HG03442 (cell line): ENCODE data around the gene PRSS8.
A peak's percentile ranks its signal among the peaks of the same experiment; 100 is the strongest.
"Not testable (repeated sequence)": the region's sequence is repeated elsewhere in the genome, so short reads cannot be mapped to it uniquely, and the experiment has no call there.

ENCODE experiments used
- ATAC-seq: cut with Tn5 transposase; IDR thresholded peaks from one replicate; pipeline ENCODE4 v1.9.1; 2021; ENCODE audit warnings: mild to moderate bottlenecking, moderate library complexity; ENCODE audit not compliant: unreplicated experiment

The PRSS8 gene

GRCh38 chr16:31135535-31136286 lies at the start of gene PRSS8:
PRSS8 (minus strand) TSS chr16:31135727; CDS start chr16:31135498, 229 bp downstream.
- no peak for ATAC-seq

DNA sequence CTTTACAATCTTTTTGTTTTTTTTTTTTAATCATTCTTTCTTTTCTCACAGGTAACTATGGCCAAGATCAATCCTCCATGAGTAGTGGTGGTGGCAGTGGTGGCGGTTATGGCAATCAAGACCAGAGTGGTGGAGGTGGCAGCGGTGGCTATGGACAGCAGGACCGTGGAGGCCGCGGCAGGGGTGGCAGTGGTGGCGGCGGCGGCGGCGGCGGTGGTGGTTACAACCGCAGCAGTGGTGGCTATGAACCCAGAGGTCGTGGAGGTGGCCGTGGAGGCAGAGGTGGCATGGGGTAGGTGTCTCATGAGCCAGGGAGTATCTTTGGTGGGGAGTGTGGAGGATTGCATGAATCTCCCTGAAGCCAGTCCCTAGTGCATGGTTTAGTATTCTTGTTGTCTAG lies 49.4 kb upstream of the PRSS8 start:
- no peak for ATAC-seq

GRCh38 chr16:31183432-31184428 lies 48.2 kb upstream of the PRSS8 start:
- ATAC-seq: no peak

DNA sequence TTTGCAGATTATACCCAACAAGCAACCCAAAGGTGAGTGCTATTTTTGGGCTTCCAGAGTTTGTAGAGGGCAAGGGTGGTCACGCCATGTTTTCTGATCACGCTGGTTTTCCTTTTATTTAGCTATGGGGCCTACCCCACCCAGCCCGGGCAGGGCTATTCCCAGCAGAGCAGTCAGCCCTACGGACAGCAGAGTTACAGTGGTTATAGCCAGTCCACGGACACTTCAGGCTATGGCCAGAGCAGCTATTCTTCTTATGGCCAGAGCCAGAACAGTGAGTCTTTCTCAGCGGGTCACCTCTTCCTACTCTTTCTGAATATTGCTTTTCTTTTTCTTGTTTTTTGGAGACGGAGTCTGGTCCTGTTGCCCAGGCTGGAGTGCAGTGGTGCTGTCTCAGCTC lies 46.9 kb upstream of the PRSS8 start:
- no peak for ATAC-seq

DNA sequence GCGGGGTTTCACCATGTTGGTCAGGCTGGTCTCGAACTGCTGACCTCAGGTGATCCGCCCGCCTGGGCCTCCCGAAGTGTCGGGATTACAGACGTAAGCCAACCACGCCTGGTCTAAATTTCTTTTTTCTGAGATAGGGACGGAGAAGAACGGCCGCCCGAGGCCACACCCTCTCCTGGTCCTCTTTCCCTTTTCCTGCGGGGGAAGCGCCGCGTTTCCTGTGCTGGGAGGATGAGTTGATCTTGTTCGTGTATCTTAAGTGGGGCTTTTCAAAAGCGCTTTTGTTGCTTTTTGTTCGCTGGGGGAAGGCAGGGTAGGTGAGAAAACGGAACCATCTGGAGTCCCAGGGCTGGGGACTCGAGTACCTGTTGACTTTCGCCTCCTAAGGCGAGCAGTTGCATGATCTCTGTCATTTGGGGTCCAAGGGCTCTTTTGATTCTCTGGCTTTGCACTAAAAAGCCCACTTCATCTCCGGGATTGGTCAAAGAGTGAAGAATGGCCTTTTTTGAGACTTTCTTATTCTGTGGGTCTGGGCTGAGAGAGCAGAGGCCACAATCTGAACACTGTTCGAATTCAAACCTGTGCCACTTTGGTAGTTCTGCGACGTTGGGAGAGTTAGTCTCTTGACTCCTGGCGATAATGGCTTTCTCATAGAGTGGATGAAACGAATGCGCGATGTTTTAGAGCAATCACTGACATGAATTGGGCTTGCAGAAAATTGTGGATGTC lies 45.7 kb upstream of the PRSS8 start:
- ATAC-seq: no peak

DNA sequence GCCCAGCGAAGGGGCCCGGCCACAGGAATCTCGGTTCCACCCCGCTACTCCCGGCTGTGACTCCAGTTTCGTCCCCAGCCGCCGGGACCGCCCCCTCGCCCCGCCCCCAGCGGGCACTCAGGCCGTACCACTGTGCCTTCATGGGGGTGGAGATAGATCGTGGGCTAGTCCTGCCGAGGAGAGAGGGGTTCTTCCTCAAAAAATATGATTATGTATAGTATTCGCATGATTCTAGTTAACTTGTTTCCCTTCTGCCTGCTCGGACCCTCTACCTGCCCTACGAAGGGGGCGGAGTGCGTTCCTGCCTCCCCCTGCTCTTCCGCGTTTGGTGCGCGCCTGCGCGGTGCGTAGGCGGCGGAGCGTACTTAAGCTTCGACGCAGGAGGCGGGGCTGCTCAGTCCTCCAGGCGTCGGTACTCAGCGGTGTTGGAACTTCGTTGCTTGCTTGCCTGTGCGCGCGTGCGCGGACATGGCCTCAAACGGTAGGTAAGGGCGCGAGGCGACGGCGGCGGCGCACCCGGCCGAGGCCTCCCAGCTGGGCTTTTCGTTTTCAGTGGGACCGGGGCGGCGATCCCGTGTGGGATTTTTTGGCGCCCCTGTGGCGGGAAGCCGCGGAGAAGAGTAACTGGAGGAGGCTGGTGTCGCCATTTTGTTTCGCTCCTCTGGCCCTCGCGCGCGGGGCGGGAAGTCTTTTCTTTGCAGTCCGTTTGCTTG lies 44.4 kb upstream of the PRSS8 start, which contains the start of gene FUS:
Gene FUS (plus strand): TSS at position 393 of the 713 bp plus-strand sequence. CDS start 76 bp downstream, at position 469.
- ATAC-seq: peak; percentile 42

GRCh38 chr16:31179219-31179746 lies 43.8 kb upstream of the PRSS8 start:
- ATAC-seq: no peak

DNA sequence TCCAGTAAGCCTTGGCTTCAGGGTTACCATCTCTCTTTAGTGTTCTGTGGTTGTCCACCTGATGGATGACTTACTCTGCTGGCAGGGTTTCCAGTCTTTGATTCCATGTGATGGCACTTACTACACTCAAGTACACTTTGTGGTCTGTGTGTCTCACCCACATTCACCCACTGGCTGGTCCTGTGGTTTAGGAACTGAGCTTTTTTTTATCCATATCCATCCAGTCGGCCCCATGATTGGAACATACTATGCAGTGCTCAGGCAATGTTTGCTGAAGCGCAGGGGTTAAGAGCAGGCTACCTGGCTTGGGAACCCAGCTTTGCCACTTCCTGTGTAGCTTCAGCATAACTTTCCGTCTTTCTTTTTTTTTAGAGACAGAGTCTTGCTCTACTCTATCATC lies 41.6 kb upstream of the PRSS8 start:
- no peak for ATAC-seq

DNA sequence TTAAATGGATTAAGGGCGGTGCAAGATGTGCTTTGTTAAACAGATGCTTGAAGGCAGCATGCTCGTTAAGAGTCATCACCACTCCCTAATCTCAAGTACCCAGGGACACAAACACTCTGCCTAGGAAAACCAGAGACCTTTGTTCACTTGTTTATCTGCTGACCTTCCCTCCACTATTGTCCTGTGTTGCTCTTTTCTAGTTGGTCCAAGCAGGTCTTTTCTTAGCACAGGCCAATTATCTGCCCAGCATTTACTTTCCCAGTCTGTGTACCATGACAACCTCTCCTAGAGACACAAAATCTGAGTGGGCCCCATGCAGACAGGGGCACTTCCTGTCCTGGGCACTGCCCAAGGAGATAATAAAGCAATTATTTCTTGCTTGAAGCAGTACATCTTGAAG lies 34.5 kb upstream of the PRSS8 start:
- ATAC-seq: not testable (repeated sequence)

DNA sequence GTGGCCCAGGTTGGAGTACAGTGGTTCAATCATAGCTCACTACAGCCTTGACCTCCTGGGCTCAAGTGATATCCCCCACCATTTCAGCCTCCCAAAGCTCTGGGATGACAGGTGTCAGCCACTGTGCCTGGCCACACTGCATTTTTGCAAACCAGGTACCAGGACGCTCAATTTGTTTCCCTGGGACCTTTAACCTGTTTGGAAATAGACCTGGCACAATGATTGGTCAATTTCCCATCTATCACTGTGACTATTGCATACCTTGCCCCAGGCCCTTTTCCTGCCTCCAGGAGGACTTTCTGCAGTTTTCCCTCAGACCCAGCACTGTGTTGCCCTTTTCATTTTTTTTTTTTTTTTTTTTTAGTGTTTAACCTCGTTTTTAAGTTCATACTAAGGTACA lies 33.3 kb upstream of the PRSS8 start:
- ATAC-seq: no peak

DNA sequence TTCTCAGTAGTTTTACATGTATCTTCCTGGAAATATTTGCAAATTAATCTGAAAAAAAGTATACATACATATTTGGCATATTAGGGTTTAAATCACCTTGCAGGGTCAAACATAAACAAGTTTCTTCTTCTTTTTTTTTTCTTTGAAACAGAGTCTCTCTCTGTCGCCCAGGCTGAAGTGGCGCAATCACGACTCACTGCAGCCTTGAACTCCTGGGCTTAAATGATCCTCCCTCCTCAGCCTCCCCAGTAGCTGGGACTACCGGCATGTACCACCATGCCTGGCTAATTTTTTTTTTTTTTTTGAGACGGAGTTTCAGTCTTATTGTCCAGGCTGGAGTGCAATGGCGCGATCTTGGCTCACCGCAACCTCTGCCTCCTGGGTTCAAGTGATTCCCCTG lies 31.8 kb upstream of the PRSS8 start:
- no peak for ATAC-seq

- no peak for ATAC-seq
These were observed 21.6 kb upstream of the PRSS8 start for GRCh38 chr16:31157136-31157535.

DNA sequence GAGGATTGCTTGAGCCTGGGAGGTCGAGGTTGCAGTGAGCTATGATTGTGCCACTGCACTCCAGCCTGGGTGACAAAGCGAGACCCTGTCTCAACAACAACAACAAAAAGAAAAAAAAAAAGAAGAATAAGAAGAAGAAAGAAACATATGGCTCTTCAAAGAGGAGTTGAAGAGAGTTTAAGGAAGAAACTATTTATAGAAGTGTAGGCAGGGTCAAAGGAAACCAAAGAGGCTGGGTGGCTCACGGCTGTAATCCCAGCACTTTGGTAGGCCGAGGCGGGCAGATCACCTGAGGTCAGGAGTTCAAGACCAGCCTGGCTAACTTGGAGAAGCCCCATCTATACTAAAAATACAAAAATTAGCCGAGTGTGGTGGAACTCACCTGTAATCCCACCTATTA lies 15.4 kb upstream of the PRSS8 start:
- ATAC-seq: not testable (repeated sequence)

- ATAC-seq: no peak
These were observed 14.7 kb upstream of the PRSS8 start, which contains the start of gene PRSS36 for GRCh38 chr16:31149894-31150890. PRSS36 (minus strand) TSS chr16:31150066; CDS start chr16:31150035, 31 bp downstream.

GRCh38 chr16:31149332-31149731 lies 13.8 kb upstream of the PRSS8 start:
- no peak for ATAC-seq

GRCh38 chr16:31148896-31149295 lies 13.4 kb upstream of the PRSS8 start:
- no peak for ATAC-seq

DNA sequence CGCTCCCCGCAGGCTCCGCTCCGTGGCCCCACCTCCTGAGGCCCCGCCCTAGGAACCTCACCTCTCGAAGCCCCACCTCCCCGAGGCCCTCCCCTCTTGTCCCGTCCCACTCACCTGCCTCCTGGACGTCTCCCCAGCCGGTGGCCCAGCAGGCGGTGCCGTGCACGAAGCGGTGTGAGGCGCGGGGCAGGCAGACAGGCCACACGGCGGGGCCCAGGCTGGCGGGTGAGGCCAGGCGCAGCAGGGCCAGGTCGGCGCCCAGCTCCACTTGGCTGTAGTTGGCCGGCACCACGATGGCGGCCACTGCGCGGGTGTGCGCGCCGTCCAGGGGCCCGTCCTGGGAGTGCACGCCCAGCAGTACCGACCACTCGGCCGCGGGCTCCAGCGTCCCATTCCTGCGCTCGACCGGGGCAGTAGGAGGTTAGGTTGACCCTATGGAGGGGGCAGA lies 12.8 kb upstream of the PRSS8 start:
- ATAC-seq: no peak

GRCh38 chr16:31147574-31147973 lies 12.0 kb upstream of the PRSS8 start:
- no peak for ATAC-seq
